ENCODE data around the gene LMO7.

Gene LMO7

GRCh38 chr13:75635828-75636435, at the start of gene LMO7:
LMO7 (plus strand) TSS chr13:75636330; CDS start chr13:75636658, 328 bp downstream.
- DNase-seq (ENCODE audit: low spot score): peak; percentile 71

- no peak for DNase-seq (ENCODE audit: low spot score)
Measured at GRCh38 chr13:75587679-75588078, 48.5 kb upstream of the LMO7 start.

DNA sequence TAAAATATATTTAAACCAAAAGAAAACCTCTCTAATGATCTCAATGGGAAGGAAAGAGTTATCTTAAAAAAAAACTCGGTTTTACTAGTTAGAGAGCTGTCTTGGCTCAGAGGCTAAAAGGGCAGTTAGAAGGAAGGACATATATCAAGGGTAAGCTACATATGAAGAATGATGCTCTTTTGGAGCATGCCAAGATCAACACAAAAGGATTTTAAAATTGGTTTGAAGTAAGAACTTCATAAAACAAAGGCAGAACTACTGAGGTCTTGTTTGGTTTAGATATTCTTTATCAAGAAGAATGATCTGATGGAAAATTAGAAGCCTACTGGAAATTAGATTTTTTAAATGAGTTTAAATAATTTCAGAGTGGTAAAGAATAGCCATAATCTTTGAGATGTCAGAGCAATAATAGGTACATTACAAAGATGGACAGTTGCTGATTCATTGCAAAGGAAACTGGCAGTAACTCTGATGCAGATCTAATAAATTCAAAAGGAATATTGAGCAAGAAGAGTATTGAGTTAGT, 39.4 kb upstream of the LMO7 start:
- DNase-seq (ENCODE audit: low spot score): no peak

GRCh38 chr13:75600371-75600770, 35.8 kb upstream of the LMO7 start:
- no peak for DNase-seq (ENCODE audit: low spot score)

- no peak for DNase-seq (ENCODE audit: low spot score)
Measured at GRCh38 chr13:75603038-75603437, 33.1 kb upstream of the LMO7 start.

GRCh38 chr13:75607447-75607846, 28.7 kb upstream of the LMO7 start:
- DNase-seq (ENCODE audit: low spot score): peak; percentile 29

DNA sequence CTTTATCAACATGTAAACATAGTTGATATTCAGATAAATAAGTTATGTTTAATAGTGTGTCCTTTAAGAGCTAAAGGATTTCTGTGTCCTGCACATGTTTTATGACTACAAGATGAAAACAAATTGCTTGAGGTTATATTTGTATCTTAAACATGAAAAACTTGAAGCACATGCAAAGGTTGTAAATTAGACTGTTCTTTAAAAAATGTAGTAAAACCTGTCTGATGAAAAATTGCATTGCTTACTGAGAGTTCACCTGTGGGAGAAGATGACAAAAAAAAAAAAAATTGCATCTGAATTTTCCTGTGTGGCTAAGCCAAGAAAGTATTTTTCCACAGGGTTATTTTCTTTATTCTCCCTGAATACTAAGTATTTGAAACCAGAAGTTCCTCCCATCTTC, 25.7 kb upstream of the LMO7 start:
- no peak for DNase-seq (ENCODE audit: low spot score)

DNA sequence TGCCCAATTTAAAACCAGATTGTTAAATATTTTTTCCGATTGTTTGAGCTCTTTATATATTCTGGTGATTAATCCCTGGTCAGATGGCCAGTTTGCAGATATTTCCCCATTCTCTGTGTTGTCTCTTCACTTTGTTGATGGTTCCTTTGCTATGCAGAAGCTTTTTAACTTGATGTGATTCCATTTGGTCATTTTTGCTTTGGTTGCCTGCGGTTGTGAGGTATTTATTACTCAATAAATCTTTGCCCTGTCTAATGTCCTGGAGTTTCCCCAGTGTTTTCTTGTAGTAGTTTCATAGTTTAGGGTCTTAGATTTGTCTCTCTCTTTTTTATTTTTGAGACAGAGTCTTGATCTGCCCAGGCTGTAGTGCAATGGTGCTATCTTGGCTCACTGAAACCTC, 23.8 kb upstream of the LMO7 start:
- no peak for DNase-seq (ENCODE audit: low spot score)

DNA sequence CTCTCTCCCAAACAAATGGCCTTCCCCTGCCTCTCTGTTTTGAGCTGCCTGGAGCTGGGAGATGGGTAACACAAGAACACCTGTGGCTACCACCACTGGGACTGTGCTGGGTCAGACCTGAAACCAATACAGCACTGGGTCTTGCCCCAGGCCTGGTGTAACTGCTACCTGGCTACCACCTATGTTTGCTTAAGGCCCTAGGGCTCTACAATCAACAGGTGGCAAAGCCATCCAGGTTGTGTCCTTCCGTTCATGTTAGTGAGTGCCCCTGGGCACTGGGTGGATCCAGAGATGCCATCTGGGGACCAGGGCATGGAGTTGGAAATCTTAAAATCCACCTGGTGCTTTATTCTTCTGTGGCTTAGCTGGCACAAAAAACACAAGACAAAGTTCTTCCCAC, 18.9 kb upstream of the LMO7 start:
- DNase-seq (ENCODE audit: low spot score): no peak

GRCh38 chr13:75618308-75618707, 17.8 kb upstream of the LMO7 start:
- DNase-seq (ENCODE audit: low spot score): no peak

GRCh38 chr13:75620020-75620419, 16.1 kb upstream of the LMO7 start:
- no peak for DNase-seq (ENCODE audit: low spot score)

DNA sequence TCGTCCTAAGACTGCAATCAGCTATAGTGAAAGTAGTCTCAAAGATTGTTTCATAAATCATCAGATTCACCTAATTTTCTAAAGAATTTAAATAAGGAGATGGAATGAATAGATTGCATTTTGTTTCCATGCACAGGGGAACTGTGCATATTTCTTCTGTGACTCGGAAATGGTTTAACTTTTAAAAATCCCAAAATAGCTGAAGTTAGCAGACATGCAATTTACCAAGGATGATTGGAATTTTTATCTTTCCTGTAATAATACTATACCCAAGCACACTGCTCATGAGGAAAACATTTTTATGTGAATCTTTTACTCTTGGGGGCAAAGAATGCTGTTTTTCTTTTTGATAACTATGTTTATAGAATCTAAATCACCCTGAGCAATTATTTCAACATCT, 15.0 kb upstream of the LMO7 start:
- DNase-seq (ENCODE audit: low spot score): no peak

GRCh38 chr13:75628801-75629200, 7.3 kb upstream of the LMO7 start:
- DNase-seq (ENCODE audit: low spot score): no peak

GRCh38 chr13:75633285-75633684, 2.8 kb upstream of the LMO7 start:
- no peak for DNase-seq (ENCODE audit: low spot score)

DNA sequence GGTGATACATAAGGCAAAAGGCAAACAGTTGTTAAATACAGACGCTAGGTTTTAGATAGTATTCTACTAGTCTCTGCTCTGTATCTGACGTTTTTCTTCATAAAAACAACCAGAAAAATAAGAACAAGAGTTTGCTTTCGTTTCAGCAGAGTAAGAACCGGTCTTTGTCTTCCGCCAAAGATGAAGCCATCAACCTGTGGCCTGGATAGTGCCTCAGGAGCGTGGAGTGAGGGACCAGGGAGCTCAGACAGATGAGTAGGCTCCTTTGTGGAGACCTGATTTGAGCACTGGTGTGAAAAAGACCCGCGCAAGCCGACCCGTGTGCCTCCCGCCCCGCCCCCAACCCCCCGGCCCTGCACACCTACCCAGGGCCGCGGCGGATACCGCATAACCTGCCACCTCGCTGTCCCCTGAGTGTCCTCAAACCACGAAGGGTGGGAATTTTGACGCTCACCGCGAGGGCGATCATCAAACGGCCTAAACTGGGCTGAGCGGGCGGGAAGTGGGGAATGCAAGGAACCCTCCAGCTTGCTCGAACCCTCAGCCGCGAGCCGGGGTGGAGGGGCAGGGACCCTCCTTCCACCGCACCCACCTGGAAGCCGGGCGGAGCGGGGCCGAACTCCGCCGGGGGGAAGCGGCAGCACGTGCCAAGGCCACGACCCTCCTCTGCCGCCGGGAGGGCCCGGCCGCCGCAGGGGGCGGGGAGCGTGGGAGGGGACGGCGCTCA, 866 bp upstream of the LMO7 start:
- DNase-seq (ENCODE audit: low spot score): no peak

GRCh38 chr13:75636436-75637180, 478 bp downstream of the LMO7 start:
- peak; percentile 28 for DNase-seq (ENCODE audit: low spot score)

GRCh38 chr13:75637181-75637750, 1.1 kb downstream of the LMO7 start:
- no peak for DNase-seq (ENCODE audit: low spot score)

GRCh38 chr13:75639454-75639853, 3.3 kb downstream of the LMO7 start:
- DNase-seq (ENCODE audit: low spot score): no peak

GRCh38 chr13:75641026-75641425, 4.9 kb downstream of the LMO7 start:
- no peak for DNase-seq (ENCODE audit: low spot score)

- no peak for DNase-seq (ENCODE audit: low spot score)
Measured at GRCh38 chr13:75643182-75643581, 7.1 kb downstream of the LMO7 start.

- no peak for DNase-seq (ENCODE audit: low spot score)
Measured at GRCh38 chr13:75643693-75644092, 7.6 kb downstream of the LMO7 start.

DNA sequence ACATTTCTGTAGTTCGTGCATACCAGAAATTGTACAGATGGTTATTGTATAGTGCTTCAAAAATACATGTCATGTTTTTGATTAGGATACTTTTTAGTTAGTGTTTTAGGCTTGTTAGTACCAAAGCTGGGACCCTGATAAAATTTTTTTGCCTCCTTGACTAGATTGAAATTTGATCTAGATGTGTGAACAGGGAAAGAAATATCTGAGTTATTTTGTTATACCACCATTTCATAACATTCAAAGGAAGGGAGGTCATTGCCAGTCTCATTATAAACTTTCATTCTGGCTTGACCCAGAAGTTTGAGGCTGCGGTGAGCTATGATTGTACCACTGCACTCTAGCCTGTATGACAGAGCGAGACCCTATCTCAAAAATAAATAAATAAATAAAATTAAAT, 9.0 kb downstream of the LMO7 start:
- DNase-seq (ENCODE audit: low spot score): no peak

Measured in LoVo (cell line).